ENCODE results near the gene C1QB. TPM values are rescaled to one million over a fixed set of nuclear protein-coding genes. Genes with fewer than 3 reads are reported as not detected.

C1QB gene, protein sequence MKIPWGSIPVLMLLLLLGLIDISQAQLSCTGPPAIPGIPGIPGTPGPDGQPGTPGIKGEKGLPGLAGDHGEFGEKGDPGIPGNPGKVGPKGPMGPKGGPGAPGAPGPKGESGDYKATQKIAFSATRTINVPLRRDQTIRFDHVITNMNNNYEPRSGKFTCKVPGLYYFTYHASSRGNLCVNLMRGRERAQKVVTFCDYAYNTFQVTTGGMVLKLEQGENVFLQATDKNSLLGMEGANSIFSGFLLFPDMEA
- total RNA-seq: not detected in 2 replicates

DNA sequence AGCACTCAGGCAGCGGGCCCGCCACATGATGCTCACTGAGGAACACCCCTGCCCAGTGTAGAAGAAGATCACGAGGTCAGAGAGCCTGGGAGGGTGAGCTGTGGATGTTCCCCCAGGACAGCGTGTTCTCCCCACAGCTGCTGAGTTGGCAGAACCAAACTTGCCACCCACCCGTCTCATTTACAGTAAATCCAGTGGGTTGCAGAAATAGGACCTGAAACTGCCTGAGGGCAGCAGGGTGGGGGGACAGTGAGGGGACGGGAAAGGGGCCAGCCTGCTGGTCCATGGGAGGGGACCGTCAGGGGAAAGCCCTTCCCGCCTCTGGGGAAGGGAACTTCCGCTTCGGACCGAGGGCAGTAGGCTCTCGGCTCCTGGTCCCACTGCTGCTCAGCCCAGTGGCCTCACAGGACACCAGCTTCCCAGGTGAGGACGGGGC is at the start of gene C1QB:
TSS of gene C1QB (plus strand) at position 356 of the 436 bp plus-strand sequence. CDS start 6,227 bp downstream, outside the sequence.
- ATAC-seq (ENCODE audit: low read depth): no peak
- no peak within 1 kb of the TSS for H3K27ac Mint-ChIP-seq
- DNase-seq: no peak
- H3K4me3 Mint-ChIP-seq: no peak within 1 kb of the TSS
- no peaks in the 10 kb centered on the region for H3K36me3 Mint-ChIP-seq (ENCODE audit: low read depth)
- H3K9me3 Mint-ChIP-seq: no peaks in the 10 kb centered on the region
- POLR2A ChIA-PET: no interaction called here
- intact Hi-C loops (cut with micrococcal nuclease): no loop called here
- H3K4me1 Mint-ChIP-seq: no peaks in the 10 kb centered on the region
- TF ChIP-seq, protein P1, sequence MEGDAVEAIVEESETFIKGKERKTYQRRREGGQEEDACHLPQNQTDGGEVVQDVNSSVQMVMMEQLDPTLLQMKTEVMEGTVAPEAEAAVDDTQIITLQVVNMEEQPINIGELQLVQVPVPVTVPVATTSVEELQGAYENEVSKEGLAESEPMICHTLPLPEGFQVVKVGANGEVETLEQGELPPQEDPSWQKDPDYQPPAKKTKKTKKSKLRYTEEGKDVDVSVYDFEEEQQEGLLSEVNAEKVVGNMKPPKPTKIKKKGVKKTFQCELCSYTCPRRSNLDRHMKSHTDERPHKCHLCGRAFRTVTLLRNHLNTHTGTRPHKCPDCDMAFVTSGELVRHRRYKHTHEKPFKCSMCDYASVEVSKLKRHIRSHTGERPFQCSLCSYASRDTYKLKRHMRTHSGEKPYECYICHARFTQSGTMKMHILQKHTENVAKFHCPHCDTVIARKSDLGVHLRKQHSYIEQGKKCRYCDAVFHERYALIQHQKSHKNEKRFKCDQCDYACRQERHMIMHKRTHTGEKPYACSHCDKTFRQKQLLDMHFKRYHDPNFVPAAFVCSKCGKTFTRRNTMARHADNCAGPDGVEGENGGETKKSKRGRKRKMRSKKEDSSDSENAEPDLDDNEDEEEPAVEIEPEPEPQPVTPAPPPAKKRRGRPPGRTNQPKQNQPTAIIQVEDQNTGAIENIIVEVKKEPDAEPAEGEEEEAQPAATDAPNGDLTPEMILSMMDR (IDR thresholded peaks at IDR 0.05): no peak
- H3K27me3 Mint-ChIP-seq: peaks cover 5% of the 10 kb centered on the region
- CTCF ChIA-PET: no interaction called here

DNA sequence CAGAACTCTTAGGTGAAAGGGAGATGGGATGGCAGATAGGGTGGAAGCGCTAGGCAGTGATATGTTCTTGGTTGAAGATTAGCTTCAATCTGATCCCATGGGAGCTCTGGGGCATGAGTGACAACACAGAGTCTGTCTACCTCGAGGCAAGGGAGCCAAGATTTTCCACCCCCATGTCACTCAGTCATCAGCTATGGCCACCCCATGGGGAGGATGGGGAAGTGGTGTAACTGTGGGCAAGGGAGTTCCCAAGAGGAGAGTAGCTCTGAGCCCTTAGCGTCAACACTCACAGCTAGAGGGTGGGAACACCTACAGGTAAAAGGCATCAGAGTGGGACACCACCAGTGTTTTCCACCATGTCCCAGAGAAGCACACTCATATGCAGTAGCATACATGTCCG is 46.9 kb upstream of the C1QB start:
- POLR2A ChIA-PET: no interaction called here
- no peaks in the 10 kb centered on the region for H3K36me3 Mint-ChIP-seq (ENCODE audit: low read depth)
- peaks cover 36% of the 10 kb centered on the region for H3K27me3 Mint-ChIP-seq
- DNase-seq: no peak
- H3K4me1 Mint-ChIP-seq: no peaks in the 10 kb centered on the region
- no peaks in the 10 kb centered on the region for H3K9me3 Mint-ChIP-seq
- TF ChIP-seq, protein P1 (IDR thresholded peaks at IDR 0.05): no peak
- no peak overlapping the region for H3K4me3 Mint-ChIP-seq
- intact Hi-C loops (cut with micrococcal nuclease): no loop called here
- H3K27ac Mint-ChIP-seq: no peak overlapping the region
- no peak for ATAC-seq (ENCODE audit: low read depth)
- CTCF ChIA-PET: no interaction called here

DNA sequence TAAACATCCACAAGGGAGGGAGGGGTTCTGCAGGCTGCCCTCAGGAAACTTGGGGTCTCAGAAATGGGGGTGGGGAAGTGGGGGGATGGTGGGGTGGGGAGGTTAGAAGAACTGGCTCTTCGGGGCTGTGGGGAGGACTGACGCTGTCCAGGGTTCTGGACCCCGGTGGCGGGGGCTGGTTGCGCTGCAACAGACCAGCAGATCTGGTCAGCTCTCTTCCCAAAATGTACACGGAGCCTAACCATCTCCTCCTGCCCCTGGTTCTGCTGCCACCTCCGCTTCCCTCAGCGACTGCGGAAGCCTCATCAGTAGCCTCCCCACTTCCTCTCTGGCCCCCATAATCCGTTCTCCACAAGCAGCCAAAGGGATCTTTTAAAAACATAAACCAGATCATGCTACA is 45.9 kb upstream of the C1QB start:
- Mint-ChIP-seq H3K4me1 (no peaks in the 10 kb centered on the region), H3K27me3 (peaks cover 41% of the 10 kb centered on the region), H3K27ac (no peak overlapping the region), H3K36me3 (ENCODE audit: low read depth) (no peaks in the 10 kb centered on the region), H3K4me3 (no peak overlapping the region), H3K9me3 (no peaks in the 10 kb centered on the region)
- ChIA-PET CTCF (no interaction called here), POLR2A (no interaction called here)
- ATAC-seq (ENCODE audit: low read depth) (no peak), DNase-seq (no peak)
- TF ChIP-seq, protein P1 (IDR thresholded peaks at IDR 0.05): no peak
- intact Hi-C loops (cut with micrococcal nuclease): no loop called here

DNA sequence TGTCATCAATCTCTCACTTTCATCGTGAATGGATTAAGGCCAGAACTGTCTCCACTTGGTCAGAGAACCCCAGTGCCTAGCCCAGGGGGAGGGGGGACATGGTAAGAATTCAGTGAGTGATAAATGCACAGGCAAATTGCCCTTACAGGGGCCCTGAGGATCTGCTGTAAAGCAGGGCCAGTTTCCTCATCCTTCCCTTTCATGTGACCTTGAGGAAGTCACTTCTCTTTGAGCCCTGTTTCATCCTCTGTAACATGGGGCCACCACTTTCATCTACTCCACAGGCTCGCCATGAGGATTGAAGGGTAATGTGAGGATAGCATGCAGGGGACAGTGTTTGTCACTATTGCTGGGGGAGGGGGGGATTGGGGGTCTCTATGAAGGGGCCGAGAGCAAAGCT is 44.7 kb upstream of the C1QB start:
- Mint-ChIP-seq H3K36me3 (ENCODE audit: low read depth) (no peaks in the 10 kb centered on the region), H3K9me3 (no peaks in the 10 kb centered on the region), H3K4me1 (no peaks in the 10 kb centered on the region), H3K27ac (no peak overlapping the region), H3K27me3 (peaks cover 39% of the 10 kb centered on the region), H3K4me3 (no peak overlapping the region)
- intact Hi-C loops (cut with micrococcal nuclease): no loop called here
- DNase-seq (no peak), ATAC-seq (ENCODE audit: low read depth) (no peak)
- CTCF ChIA-PET: no interaction called here
- POLR2A ChIA-PET: no interaction called here
- TF ChIP-seq, protein P1 (IDR thresholded peaks at IDR 0.05): no peak

DNA sequence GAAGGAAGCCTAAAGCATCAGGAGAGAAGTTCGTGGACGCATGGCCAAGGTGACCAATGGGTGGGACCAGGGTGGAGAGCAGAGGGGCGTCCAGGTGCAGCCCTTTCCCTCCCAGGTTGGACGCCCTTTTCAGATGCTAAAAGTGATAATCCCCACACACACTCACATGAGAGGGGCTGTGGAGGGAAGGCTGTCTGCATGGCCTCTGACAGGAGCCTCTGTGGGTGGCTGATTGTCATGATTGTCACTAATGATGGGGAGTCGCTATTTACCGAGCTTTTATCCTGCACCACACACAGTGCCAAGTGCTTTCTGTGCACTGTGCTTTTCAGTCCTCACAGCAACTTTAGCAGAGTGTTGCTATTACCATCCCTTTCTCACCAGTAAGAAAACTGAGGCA is 43.7 kb upstream of the C1QB start:
- Mint-ChIP-seq H3K4me3 (no peak overlapping the region), H3K4me1 (no peaks in the 10 kb centered on the region), H3K36me3 (ENCODE audit: low read depth) (no peaks in the 10 kb centered on the region), H3K27me3 (peaks cover 36% of the 10 kb centered on the region), H3K27ac (no peak overlapping the region), H3K9me3 (no peaks in the 10 kb centered on the region)
- intact Hi-C loops (cut with micrococcal nuclease): no loop called here
- TF ChIP-seq, protein P1 (IDR thresholded peaks at IDR 0.05): no peak
- ChIA-PET POLR2A (no interaction called here), CTCF (no interaction called here)
- no peak for ATAC-seq (ENCODE audit: low read depth)
- no peak for DNase-seq
